HEK293 (cell line): ENCODE measurements around the gene B4GALT3.

Experiments used
- CTCF ChIA-PET: fragments of 350-600 bp; formaldehyde crosslinking; extraction: SDS; loops from one replicate; lab custom pipeline; 2021; ENCODE audit warnings: antibody characterized with exemption; lab: Yijun Ruan, JAX
- POLR2A ChIA-PET: fragments of 300-600 bp; formaldehyde crosslinking; extraction: SDS; loops from one replicate; lab custom pipeline; 2020; ENCODE audit warnings: antibody characterized with exemption, inconsistent platforms; lab: Yijun Ruan, JAX
- H3K27ac ChIP-seq: fragments of 200-500 bp; sonication (Bioruptor generic); 2 replicates; pipeline ENCODE4 v1.5.1; 2014; ENCODE audit warnings: low read depth, low read length, control low read depth, inconsistent platforms; ENCODE audit errors: extremely low read depth
- H3K36me3 ChIP-seq, 2 experiments: fragments of 200-500 bp in 1 of 2; sonication (Bioruptor generic) in 1 of 2; 1 replicate in 1 of 2; 2 replicates in 1 of 2; pipeline ENCODE4 v1.5.1; 2014 to 2017; ENCODE audit warnings: inconsistent platforms in 2 of 2, low read length in 2 of 2; ENCODE audit not compliant: control insufficient read depth in 2 of 2, insufficient read depth in 1 of 2
- H3K4me1 ChIP-seq: fragments of 200-500 bp; sonication (Bioruptor generic); 2 replicates; pipeline ENCODE4 v1.5.1; 2014; ENCODE audit warnings: mild to moderate bottlenecking, low read length, inconsistent platforms; ENCODE audit not compliant: control insufficient read depth, insufficient read depth
- H3K4me3 ChIP-seq: 2 replicates; pipeline ENCODE4 v1.5.1; 2011; ENCODE audit warnings: low read depth, mild to moderate bottlenecking, control low read depth, low read length, moderate library complexity
- H3K9me3 ChIP-seq: fragments of 200-500 bp; sonication (Bioruptor generic); 2 replicates; pipeline ENCODE4 v1.5.1; 2014; ENCODE audit warnings: low read depth, low read length, inconsistent platforms; ENCODE audit not compliant: control insufficient read depth, insufficient read depth
- BCL11B ChIP-seq: fragments of 450-650 bp; formaldehyde crosslinking; IDR thresholded peaks from 2 replicates; pipeline ENCODE4 v1.5.1; 2016; ENCODE audit warnings: low read depth, missing biosample characterization, missing genetic modification characterization
- GLI2 ChIP-seq: fragments of 450-650 bp; formaldehyde crosslinking; IDR thresholded peaks from 2 replicates; pipeline ENCODE4; 2017; ENCODE audit warnings: missing biosample characterization, missing genetic modification characterization, low read depth, borderline replicate concordance
- KLF8 ChIP-seq: fragments of 450-650 bp; formaldehyde crosslinking; IDR thresholded peaks from 2 replicates; pipeline ENCODE4 v1.5.1; 2016; ENCODE audit warnings: missing biosample characterization, missing genetic modification characterization
- SCRT2 ChIP-seq: fragments of 450-650 bp; formaldehyde crosslinking; IDR thresholded peaks from 2 replicates; pipeline ENCODE4 v1.5.1; 2016; ENCODE audit warnings: missing biosample characterization, missing genetic modification characterization
- TRIM28 ChIP-seq: IDR thresholded peaks from 2 replicates; pipeline ENCODE4 v1.6.1; 2011; ENCODE audit warnings: low read length, control low read depth, borderline replicate concordance
- WT1 ChIP-seq: fragments of 450-650 bp; formaldehyde crosslinking; IDR thresholded peaks from 2 replicates; pipeline ENCODE4 v1.5.1; 2016; ENCODE audit warnings: missing biosample characterization, missing genetic modification characterization
- ZBTB17 ChIP-seq: fragments of 450-650 bp; formaldehyde crosslinking; IDR thresholded peaks from 2 replicates; pipeline ENCODE4 v1.5.1; 2016; ENCODE audit warnings: missing biosample characterization, missing genetic modification characterization
- ZFP69B ChIP-seq: fragments of 450-650 bp; formaldehyde crosslinking; IDR thresholded peaks from 2 replicates; pipeline ENCODE4 v1.5.1; 2016; ENCODE audit warnings: missing biosample characterization, missing genetic modification characterization
- ZNF121 ChIP-seq: fragments of 450-650 bp; formaldehyde crosslinking; IDR thresholded peaks from 2 replicates; pipeline ENCODE4 v1.5.1; 2016; ENCODE audit warnings: missing biosample characterization, missing genetic modification characterization
- ZNF138 ChIP-seq: fragments of 450-650 bp; formaldehyde crosslinking; IDR thresholded peaks from 2 replicates; pipeline ENCODE4 v1.5.1; 2016; ENCODE audit warnings: missing biosample characterization, missing genetic modification characterization, borderline replicate concordance
- ZNF146 ChIP-seq: fragments of 450-650 bp; formaldehyde crosslinking; IDR thresholded peaks from 2 replicates; pipeline ENCODE4 v1.5.1; 2016; ENCODE audit warnings: missing biosample characterization, missing genetic modification characterization
- ZNF19 ChIP-seq: fragments of 450-650 bp; formaldehyde crosslinking; IDR thresholded peaks from 2 replicates; pipeline ENCODE4; 2016; ENCODE audit warnings: missing biosample characterization, missing genetic modification characterization, low read depth
- ZNF221 ChIP-seq: fragments of 450-650 bp; formaldehyde crosslinking; IDR thresholded peaks from 2 replicates; pipeline ENCODE4 v1.5.1; 2017; ENCODE audit warnings: missing biosample characterization, missing genetic modification characterization, borderline replicate concordance
- ZNF274 ChIP-seq, 2 experiments: fragments of 200-500 bp in 1 of 2; fragments of 450-650 bp in 1 of 2; sonication (Bioruptor generic) in 1 of 2; formaldehyde crosslinking in 1 of 2; IDR thresholded peaks; 2 replicates each; pipeline versions ENCODE4 v1.5.1 to v1.6.1; 2014 to 2016; ENCODE audit warnings: borderline replicate concordance in 1 of 2, inconsistent platforms in 1 of 2, low read length in 1 of 2, missing biosample characterization in 1 of 2, missing genetic modification characterization in 1 of 2
- ZNF433 ChIP-seq: fragments of 450-650 bp; formaldehyde crosslinking; IDR thresholded peaks from 2 replicates; pipeline ENCODE4 v1.5.1; 2016; ENCODE audit warnings: missing biosample characterization, missing genetic modification characterization, low read depth
- ZNF596 ChIP-seq: fragments of 450-650 bp; IDR thresholded peaks from 2 replicates; pipeline ENCODE4 v1.5.0; 2018; ENCODE audit warnings: missing biosample characterization, mild to moderate bottlenecking, missing genetic modification characterization, moderate library complexity
- ZNF626 ChIP-seq: fragments of 450-650 bp; sonication (Bioruptor Pico); formaldehyde crosslinking; IDR thresholded peaks from 2 replicates; pipeline ENCODE4 v1.5.1; 2018; ENCODE audit warnings: missing biosample characterization, missing genetic modification characterization, inconsistent platforms
- TF ChIP-seq, protein P1 (sequence below): fragments of 450-650 bp; formaldehyde crosslinking; IDR thresholded peaks from 2 replicates; pipeline ENCODE4 v1.5.1; 2016; ENCODE audit warnings: missing biosample characterization, missing genetic modification characterization
- TF ChIP-seq, protein P2 (sequence below): fragments of 450-650 bp; formaldehyde crosslinking; IDR thresholded peaks from 2 replicates; pipeline ENCODE4 v1.5.1; 2016; ENCODE audit warnings: missing biosample characterization, missing genetic modification characterization, low read depth
- TF ChIP-seq, protein P3 (sequence below): fragments of 450-650 bp; formaldehyde crosslinking; optimal IDR thresholded peaks from 2 replicates; pipeline ENCODE3; 2016; ENCODE audit warnings: missing biosample characterization, mild to moderate bottlenecking, missing genetic modification characterization
- TF ChIP-seq, protein P4 (sequence below): fragments of 450-650 bp; formaldehyde crosslinking; IDR thresholded peaks from 2 replicates; pipeline ENCODE4 v1.5.1; 2016; ENCODE audit warnings: missing biosample characterization, missing genetic modification characterization, low read depth
- TF ChIP-seq, protein P5 (sequence below): fragments of 450-650 bp; formaldehyde crosslinking; IDR thresholded peaks from 2 replicates; pipeline ENCODE4 v1.5.1; 2017; ENCODE audit warnings: missing biosample characterization, missing genetic modification characterization
- TF ChIP-seq, protein P6 (sequence below): fragments of 450-650 bp; formaldehyde crosslinking; IDR thresholded peaks from 2 replicates; pipeline ENCODE4 v1.5.0; 2017; ENCODE audit warnings: missing biosample characterization, missing genetic modification characterization, borderline replicate concordance

The B4GALT3 gene

DNA sequence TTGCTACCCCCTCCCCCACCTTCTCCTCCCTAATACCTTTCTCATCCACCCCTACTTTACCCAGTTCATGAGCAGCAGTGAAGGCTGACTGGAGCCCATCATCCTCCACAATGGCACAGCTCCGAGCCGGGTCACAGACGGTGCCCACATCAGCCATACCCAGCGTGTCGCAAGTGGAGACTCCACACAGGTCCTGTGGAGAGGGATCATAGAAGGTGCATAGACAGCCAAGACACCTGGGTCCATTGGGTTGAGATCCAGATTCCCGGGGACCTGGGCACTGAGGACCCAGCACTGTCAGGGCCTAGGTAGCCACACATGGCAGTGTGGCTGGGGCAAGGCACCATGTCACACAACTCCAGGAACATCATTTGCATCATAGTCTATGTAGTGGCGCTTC, 18.8 kb upstream of the B4GALT3 start (continued):
- TF ChIP-seq SCRT2 (tag by site-specific recombination) (no peak), ZNF19 (tag by site-specific recombination) (no peak), ZNF596 (no peak), BCL11B (tag by site-specific recombination) (no peak), ZNF433 (tag by site-specific recombination) (no peak), KLF8 (no peak), ZNF626 (tag by site-specific recombination) (no peak)
- TF ChIP-seq, protein P1, sequence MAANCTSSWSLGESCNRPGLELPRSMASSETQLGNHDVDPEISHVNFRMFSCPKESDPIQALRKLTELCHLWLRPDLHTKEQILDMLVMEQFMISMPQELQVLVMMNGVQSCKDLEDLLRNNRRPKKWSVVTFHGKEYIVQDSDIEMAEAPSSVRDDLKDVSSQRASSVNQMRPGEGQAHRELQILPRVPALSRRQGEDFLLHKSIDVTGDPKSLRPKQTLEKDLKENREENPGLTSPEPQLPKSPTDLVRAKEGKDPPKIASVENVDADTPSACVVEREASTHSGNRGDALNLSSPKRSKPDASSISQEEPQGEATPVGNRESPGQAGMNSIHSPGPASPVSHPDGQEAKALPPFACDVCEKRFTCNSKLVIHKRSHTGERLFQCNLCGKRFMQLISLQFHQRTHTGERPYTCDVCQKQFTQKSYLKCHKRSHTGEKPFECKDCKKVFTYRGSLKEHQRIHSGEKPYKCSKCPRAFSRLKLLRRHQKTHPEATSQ (tag by site-specific recombination) = no peak
- TF ChIP-seq, protein P2, sequence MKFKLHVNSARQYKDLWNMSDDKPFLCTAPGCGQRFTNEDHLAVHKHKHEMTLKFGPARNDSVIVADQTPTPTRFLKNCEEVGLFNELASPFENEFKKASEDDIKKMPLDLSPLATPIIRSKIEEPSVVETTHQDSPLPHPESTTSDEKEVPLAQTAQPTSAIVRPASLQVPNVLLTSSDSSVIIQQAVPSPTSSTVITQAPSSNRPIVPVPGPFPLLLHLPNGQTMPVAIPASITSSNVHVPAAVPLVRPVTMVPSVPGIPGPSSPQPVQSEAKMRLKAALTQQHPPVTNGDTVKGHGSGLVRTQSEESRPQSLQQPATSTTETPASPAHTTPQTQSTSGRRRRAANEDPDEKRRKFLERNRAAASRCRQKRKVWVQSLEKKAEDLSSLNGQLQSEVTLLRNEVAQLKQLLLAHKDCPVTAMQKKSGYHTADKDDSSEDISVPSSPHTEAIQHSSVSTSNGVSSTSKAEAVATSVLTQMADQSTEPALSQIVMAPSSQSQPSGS (tag by site-specific recombination) = no peak
- TF ChIP-seq, protein P3, sequence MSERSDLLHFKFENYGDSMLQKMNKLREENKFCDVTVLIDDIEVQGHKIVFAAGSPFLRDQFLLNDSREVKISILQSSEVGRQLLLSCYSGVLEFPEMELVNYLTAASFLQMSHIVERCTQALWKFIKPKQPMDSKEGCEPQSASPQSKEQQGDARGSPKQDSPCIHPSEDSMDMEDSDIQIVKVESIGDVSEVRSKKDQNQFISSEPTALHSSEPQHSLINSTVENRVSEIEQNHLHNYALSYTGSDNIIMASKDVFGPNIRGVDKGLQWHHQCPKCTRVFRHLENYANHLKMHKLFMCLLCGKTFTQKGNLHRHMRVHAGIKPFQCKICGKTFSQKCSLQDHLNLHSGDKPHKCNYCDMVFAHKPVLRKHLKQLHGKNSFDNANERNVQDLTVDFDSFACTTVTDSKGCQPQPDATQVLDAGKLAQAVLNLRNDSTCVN = no peak
- TF ChIP-seq, protein P4, sequence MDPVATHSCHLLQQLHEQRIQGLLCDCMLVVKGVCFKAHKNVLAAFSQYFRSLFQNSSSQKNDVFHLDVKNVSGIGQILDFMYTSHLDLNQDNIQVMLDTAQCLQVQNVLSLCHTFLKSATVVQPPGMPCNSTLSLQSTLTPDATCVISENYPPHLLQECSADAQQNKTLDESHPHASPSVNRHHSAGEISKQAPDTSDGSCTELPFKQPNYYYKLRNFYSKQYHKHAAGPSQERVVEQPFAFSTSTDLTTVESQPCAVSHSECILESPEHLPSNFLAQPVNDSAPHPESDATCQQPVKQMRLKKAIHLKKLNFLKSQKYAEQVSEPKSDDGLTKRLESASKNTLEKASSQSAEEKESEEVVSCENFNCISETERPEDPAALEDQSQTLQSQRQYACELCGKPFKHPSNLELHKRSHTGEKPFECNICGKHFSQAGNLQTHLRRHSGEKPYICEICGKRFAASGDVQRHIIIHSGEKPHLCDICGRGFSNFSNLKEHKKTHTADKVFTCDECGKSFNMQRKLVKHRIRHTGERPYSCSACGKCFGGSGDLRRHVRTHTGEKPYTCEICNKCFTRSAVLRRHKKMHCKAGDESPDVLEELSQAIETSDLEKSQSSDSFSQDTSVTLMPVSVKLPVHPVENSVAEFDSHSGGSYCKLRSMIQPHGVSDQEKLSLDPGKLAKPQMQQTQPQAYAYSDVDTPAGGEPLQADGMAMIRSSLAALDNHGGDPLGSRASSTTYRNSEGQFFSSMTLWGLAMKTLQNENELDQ (tag by site-specific recombination) = no peak
- TF ChIP-seq, protein P5, sequence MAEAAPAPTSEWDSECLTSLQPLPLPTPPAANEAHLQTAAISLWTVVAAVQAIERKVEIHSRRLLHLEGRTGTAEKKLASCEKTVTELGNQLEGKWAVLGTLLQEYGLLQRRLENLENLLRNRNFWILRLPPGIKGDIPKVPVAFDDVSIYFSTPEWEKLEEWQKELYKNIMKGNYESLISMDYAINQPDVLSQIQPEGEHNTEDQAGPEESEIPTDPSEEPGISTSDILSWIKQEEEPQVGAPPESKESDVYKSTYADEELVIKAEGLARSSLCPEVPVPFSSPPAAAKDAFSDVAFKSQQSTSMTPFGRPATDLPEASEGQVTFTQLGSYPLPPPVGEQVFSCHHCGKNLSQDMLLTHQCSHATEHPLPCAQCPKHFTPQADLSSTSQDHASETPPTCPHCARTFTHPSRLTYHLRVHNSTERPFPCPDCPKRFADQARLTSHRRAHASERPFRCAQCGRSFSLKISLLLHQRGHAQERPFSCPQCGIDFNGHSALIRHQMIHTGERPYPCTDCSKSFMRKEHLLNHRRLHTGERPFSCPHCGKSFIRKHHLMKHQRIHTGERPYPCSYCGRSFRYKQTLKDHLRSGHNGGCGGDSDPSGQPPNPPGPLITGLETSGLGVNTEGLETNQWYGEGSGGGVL (tag by site-specific recombination) = no peak
- TF ChIP-seq, all 188 proteins: peak for 0

DNA sequence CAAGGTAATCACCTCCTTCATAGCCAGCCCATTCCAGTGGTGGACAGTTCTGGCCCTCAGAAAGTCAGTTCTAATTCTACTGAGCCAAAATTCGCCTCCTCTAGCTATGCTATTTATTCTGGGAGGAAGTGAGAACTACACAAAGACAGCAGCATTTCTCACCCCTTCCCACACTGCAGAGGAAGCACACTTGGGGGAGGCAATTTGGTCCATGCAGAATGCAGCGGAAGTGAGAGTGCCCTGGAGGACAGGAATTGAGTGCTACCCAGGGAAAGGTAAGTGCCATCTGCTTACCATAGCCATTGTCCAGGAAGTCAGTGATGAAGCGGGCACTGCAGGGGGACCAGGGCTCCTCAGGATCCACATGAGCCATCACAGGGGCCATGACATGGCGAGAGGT, 17.9 kb upstream of the B4GALT3 start:
- ChIA-PET POLR2A (no interaction called here), CTCF (interaction anchor here (2.1 to 4.5 kb wide), 3 partner anchors 11 to 15 kb away, joined by 7 to 39 read pairs (median 31); no protein-coding TSS in a partner anchor)
- TF ChIP-seq, protein P6, sequence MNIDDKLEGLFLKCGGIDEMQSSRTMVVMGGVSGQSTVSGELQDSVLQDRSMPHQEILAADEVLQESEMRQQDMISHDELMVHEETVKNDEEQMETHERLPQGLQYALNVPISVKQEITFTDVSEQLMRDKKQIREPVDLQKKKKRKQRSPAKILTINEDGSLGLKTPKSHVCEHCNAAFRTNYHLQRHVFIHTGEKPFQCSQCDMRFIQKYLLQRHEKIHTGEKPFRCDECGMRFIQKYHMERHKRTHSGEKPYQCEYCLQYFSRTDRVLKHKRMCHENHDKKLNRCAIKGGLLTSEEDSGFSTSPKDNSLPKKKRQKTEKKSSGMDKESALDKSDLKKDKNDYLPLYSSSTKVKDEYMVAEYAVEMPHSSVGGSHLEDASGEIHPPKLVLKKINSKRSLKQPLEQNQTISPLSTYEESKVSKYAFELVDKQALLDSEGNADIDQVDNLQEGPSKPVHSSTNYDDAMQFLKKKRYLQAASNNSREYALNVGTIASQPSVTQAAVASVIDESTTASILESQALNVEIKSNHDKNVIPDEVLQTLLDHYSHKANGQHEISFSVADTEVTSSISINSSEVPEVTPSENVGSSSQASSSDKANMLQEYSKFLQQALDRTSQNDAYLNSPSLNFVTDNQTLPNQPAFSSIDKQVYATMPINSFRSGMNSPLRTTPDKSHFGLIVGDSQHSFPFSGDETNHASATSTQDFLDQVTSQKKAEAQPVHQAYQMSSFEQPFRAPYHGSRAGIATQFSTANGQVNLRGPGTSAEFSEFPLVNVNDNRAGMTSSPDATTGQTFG (tag by site-specific recombination) = no peak
- TF ChIP-seq ZNF146 (no peak), ZBTB17 (tag by site-specific recombination) (no peak), TRIM28 (no peak), ZNF138 (no peak), ZNF221 (tag by site-specific recombination) (no peak), ZFP69B (tag by site-specific recombination) (no peak), ZNF121 (no peak), GLI2 (no peak), ZNF274 (IDR thresholded peaks at IDR 0.05; ENCODE audit: low read length) (no peak), ZNF274 (tag by site-specific recombination; IDR thresholded peaks at IDR 0.05; ENCODE audit: borderline replicate concordance) (no peak), WT1 (tag by site-specific recombination) (no peak)
- Histone ChIP-seq H3K4me3 (no peak overlapping the region), H3K4me1 (0 out of 2 replicates have a peak, but pooled peaks cover 6% of the 10 kb centered on the region), H3K27ac (no peak overlapping the region), H3K36me3 (no peaks in the 10 kb centered on the region), H3K9me3 (no peaks in the 10 kb centered on the region)
